MCF 10A (cell line): ENCODE data around the gene PHOX2A. TPM values are rescaled to one million over a fixed set of nuclear protein-coding genes. Genes with fewer than 3 reads are reported as not detected.

ENCODE experiments used
- BruUV-seq: library from RNA; stranded (reverse); fragments of 400-500 nt; replicated peaks from 2 replicates; lab custom pipeline; 2021; lab: Mats Ljungman, UMichigan
- CTCF ChIA-PET: fragments of 300-600 bp; sonication (Branson Sonifier 250); formaldehyde crosslinking; extraction: SDS; loops from one replicate; lab custom pipeline; 2021; ENCODE audit warnings: antibody characterized with exemption, inconsistent platforms; lab: Yijun Ruan, JAX
- POLR2A ChIA-PET: fragments of 300-600, 350-650 bp; sonication (Branson Sonifier 250); formaldehyde crosslinking; extraction: SDS; loops from one replicate; lab custom pipeline; 2020; ENCODE audit warnings: antibody characterized with exemption, inconsistent platforms; lab: Yijun Ruan, JAX
- DNase-seq: peaks from one replicate; pipeline ENCODE4 v3.0.0-alpha.2; 2018; ENCODE audit not compliant: unreplicated experiment
- H3K27ac Mint-ChIP-seq: one replicate; pipeline ENCODE4 v1.8.0; 2022; ENCODE audit warnings: mild to moderate bottlenecking, low read depth, mixed read lengths; ENCODE audit not compliant: unreplicated experiment
- H3K27me3 Mint-ChIP-seq: one replicate; pipeline ENCODE4 v1.8.0; 2022; ENCODE audit warnings: mixed read lengths; ENCODE audit not compliant: insufficient read depth, unreplicated experiment
- H3K36me3 Mint-ChIP-seq: one replicate; pipeline ENCODE4 v1.8.0; 2022; ENCODE audit warnings: mild to moderate bottlenecking, moderate library complexity, mixed read lengths; ENCODE audit not compliant: insufficient read depth, unreplicated experiment
- H3K4me1 Mint-ChIP-seq: one replicate; pipeline ENCODE4 v1.8.0; 2022; ENCODE audit warnings: mixed read lengths; ENCODE audit not compliant: insufficient read depth, unreplicated experiment
- H3K4me3 Mint-ChIP-seq: one replicate; pipeline ENCODE4 v1.8.0; 2022; ENCODE audit warnings: mild to moderate bottlenecking, moderate library complexity, mixed read lengths; ENCODE audit not compliant: unreplicated experiment
- H3K9me3 Mint-ChIP-seq: one replicate; pipeline ENCODE4 v1.8.0; 2022; ENCODE audit warnings: mixed read lengths; ENCODE audit not compliant: unreplicated experiment
- intact Hi-C: fragments of 100-400 bp; cut with micrococcal nuclease; formaldehyde crosslinking; loops from 2 replicates; pipeline ENCODE4 v1.14.1; 2022
- total RNA-seq: library from RNA; stranded (reverse); gene quantifications from 2 replicates; pipeline ENCODE4 v1.2.3, GENCODE V29; 2022
- TF ChIP-seq, protein P1 (sequence below): fragments of 200-600 bp; IDR thresholded peaks from one replicate; pipeline ENCODE4 v1.8.0; 2022; ENCODE audit warnings: antibody characterized with exemption, mild to moderate bottlenecking; ENCODE audit not compliant: unreplicated experiment

The PHOX2A gene
- total RNA-seq, 1 experiment from 2014 or later: not detected

DNA sequence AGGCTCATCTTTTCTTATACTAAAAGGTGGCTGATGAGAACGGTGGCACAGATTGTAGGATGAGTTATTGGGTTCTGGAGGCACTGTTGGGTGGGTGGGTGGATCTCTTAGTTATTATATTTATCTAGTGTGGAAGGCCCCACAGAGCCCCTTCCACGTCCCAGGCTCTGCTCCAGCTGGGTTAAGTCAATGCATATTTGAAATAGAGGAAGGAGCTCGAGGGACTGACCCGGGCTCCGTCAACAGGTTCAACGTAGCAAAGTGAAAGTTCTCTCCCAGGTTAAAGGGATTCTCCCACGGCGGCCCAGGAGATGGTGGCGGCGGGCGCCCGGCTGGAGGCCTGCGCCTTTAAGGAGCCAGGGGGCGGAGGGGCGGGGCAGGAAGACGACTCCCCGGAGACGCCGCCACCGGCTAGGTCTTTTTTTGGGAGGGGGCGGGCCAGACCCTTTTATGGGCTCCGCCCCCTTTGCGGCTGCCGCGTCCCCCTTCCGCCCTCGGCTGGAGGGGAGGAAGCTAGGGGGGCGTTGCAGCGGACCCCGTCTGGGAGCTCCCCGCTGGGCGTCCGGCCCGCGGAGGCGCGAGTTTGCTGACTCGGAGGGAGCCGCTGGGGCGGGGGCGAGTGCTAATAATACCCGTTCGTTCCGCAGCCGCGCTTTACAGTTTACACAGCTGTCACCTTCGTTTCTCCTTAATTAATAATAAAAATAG, 20.9 kb downstream of the PHOX2A start:
- peak overlapping the region; percentile 39 for H3K27ac Mint-ChIP-seq
- H3K4me3 Mint-ChIP-seq: peak overlapping the region; percentile 87
- peaks cover 5% of the 10 kb centered on the region for H3K27me3 Mint-ChIP-seq
- no TSS peak for BruUV-seq
- POLR2A ChIA-PET: interaction anchor here (0.7 to 3.8 kb wide), 27 partner anchors 9 to 294 kb away, joined by 3 to 27 read pairs (median 3); partner anchors contain the start of genes ANAPC15, RNF121 and XNDC1N
- DNase-seq: peak; percentile 94
- TF ChIP-seq, protein P1, sequence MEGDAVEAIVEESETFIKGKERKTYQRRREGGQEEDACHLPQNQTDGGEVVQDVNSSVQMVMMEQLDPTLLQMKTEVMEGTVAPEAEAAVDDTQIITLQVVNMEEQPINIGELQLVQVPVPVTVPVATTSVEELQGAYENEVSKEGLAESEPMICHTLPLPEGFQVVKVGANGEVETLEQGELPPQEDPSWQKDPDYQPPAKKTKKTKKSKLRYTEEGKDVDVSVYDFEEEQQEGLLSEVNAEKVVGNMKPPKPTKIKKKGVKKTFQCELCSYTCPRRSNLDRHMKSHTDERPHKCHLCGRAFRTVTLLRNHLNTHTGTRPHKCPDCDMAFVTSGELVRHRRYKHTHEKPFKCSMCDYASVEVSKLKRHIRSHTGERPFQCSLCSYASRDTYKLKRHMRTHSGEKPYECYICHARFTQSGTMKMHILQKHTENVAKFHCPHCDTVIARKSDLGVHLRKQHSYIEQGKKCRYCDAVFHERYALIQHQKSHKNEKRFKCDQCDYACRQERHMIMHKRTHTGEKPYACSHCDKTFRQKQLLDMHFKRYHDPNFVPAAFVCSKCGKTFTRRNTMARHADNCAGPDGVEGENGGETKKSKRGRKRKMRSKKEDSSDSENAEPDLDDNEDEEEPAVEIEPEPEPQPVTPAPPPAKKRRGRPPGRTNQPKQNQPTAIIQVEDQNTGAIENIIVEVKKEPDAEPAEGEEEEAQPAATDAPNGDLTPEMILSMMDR: no peak
- CTCF ChIA-PET: interaction anchor here (0.6 to 2.3 kb wide), 12 partner anchors 11 to 251 kb away, joined by 3 to 11 read pairs (median 3); no protein-coding TSS in a partner anchor
- H3K36me3 Mint-ChIP-seq: peaks cover 2% of the 10 kb centered on the region
- intact Hi-C loops: no loop called here
- no peaks in the 10 kb centered on the region for H3K9me3 Mint-ChIP-seq
- H3K4me1 Mint-ChIP-seq: peaks cover 8% of the 10 kb centered on the region

DNA sequence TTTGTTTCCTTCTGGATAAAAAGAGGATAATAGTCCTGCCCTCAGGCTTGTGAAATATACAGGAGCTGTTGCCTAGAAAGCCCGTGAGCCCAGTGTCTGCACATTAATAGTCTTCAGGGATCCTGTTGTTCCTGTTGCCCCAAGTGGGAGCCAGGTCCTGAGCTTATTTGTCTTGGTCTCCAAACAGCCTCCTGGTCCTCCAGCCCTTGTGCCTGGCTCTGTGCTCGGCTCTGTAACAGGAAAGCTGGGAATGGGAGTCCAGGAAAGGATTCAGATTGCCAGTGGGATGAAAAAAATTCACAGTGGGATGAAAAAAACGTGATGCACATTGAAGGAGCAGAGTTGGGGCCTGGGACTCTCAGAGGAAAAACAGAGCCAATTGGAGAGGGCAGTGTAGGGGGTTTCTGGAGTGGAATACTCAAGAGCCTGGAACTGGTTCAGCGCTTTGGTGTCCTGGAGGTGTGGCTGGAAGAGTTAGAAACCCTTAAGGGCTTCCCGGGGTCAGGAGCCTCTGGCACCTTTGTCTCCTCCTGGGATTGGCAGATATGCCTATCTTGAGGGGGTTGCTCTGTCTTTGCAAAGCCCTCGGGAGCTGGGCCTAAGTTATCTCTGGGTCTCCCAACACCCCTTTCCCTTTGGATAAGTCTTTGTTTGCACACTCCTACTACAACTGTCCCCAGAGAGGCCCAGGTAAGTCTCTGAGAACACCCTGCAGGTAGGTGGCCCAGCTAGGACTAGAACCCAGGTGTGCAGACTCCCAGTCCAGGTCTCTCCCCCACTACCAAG, 21.7 kb downstream of the PHOX2A start:
- Mint-ChIP-seq H3K36me3 (no peaks in the 10 kb centered on the region), H3K9me3 (no peaks in the 10 kb centered on the region), H3K4me1 (peaks cover 8% of the 10 kb centered on the region), H3K4me3 (peak overlapping the region; percentile 87), H3K27ac (peak overlapping the region; percentile 39), H3K27me3 (peaks cover 13% of the 10 kb centered on the region)
- ChIA-PET CTCF (interaction anchor here (0.6 to 2.3 kb wide), 12 partner anchors 10 to 984 kb away, joined by 3 to 11 read pairs (median 3); no protein-coding TSS in a partner anchor), POLR2A (interaction anchor here (0.7 to 3.8 kb wide), 17 partner anchors 8 to 294 kb away, joined by 3 to 27 read pairs (median 5); partner anchors contain the start of genes ANAPC15, RNF121 and XNDC1N)
- BruUV-seq: no TSS peak
- TF ChIP-seq, protein P1: no peak
- intact Hi-C loops: no loop called here
- no peak for DNase-seq

DNA sequence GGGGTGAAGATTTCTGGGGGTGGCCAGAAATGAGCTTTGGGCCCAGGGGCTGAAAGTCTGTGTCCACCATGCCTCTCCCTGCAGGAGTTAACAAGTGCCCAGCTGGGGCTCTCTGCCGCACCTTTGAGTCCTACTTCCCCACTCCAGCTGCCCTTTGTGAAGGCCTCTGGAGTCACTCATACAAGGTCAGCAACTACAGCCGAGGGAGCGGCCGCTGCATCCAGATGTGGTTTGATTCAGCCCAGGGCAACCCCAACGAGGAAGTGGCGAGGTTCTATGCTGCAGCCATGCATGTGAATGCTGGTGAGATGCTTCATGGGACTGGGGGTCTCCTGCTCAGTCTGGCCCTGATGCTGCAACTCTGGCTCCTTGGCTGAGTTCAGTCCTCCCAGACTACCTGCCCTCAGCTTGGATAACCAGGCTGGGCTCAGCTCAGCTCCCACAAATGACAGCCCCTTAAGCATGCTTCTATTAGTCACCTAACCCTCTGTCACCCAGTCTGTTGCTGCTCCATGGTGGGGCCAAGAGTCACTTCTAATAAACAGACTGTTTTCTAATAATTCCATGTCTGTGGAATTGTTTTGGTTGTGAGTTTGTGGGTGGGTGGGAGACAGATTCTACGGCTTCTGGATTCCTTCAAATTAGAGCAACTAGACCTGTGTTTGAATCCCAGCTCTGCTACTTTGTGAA, 22.4 kb downstream of the PHOX2A start:
- Mint-ChIP-seq H3K27me3 (peaks cover 20% of the 10 kb centered on the region), H3K4me1 (peaks cover 8% of the 10 kb centered on the region), H3K9me3 (no peaks in the 10 kb centered on the region), H3K27ac (no peak overlapping the region), H3K4me3 (no peak overlapping the region), H3K36me3 (no peaks in the 10 kb centered on the region)
- ChIA-PET POLR2A (interaction anchor here (1.8 to 3.7 kb wide), 6 partner anchors 13 to 137 kb away, joined by 4 to 14 read pairs (median 8); no protein-coding TSS in a partner anchor), CTCF (interaction anchor here (0.6 to 2.3 kb wide), 5 partner anchors 51 to 985 kb away, joined by 3 to 11 read pairs (median 3); no protein-coding TSS in a partner anchor)
- BruUV-seq: no TSS peak
- no peak for DNase-seq
- TF ChIP-seq, protein P1: no peak
- intact Hi-C loops: no loop called here
